Erythroblast (primary cell): Measurements from ENCODE around the gene RPS6KA3.
A peak's percentile ranks its signal among the peaks of the same experiment; 100 is the strongest.
"Not testable (repeated sequence)": the region's sequence is repeated elsewhere in the genome, so short reads cannot be mapped to it uniquely, and the experiment has no call there.

Source experiments
- DNase-seq, 2 experiments: peaks; one replicate each; lab custom pipeline; 2025; lab: John Stamatoyannopoulos, UW
- GATA1 ChIP-seq: IDR thresholded peaks from 2 replicates; pipeline ENCODE4 v1.6.1; 2011; ENCODE audit warnings: low read depth, mild to moderate bottlenecking, control low read depth, low read length, moderate library complexity
- POLR2A ChIP-seq: IDR thresholded peaks from 2 replicates; pipeline ENCODE4 v1.6.1; 2011; ENCODE audit warnings: mild to moderate bottlenecking, low read length

The RPS6KA3 gene

DNA sequence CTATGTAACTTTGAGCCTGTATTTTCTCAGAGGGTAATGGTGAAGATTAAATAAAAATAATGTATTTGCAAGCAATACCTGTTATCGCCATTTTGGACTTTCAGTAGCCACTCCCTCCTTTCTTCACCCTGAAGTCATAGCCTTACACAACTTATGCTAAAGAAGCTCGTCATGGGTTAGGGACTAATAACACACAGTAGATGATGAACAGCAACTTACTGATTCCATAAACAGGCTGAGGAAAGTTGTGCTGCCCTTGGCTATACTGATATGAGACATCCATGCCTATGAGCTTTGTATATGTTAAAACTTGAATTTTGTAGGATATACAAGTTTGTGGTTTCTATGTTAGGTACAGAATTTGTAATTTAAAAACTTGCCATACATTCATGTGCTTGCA lies 93.4 kb downstream of the RPS6KA3 start:
- no peak for TF ChIP-seq POLR2A
- TF ChIP-seq GATA1: no peak
- no peak for DNase-seq

DNA sequence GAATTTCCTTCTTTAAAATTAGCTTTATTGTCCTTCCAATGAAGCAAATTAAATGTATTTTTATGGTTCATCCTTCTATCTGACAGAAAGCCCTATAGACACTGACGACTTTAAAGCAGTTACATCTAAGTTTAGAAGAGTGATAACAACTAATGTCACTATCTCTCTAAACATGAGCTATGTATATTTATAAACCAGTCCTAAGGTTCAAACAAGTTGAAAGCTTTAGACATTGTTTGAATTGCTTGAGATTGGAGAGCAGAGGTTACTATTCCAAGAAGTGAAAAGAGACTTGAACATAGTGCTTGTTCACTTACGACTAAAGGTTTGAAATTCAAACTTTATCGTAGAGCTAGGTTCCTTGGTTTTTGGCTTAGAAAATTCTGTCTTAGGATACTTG lies 94.8 kb downstream of the RPS6KA3 start:
- TF ChIP-seq GATA1: no peak
- TF ChIP-seq POLR2A: no peak
- DNase-seq: no peak

DNA sequence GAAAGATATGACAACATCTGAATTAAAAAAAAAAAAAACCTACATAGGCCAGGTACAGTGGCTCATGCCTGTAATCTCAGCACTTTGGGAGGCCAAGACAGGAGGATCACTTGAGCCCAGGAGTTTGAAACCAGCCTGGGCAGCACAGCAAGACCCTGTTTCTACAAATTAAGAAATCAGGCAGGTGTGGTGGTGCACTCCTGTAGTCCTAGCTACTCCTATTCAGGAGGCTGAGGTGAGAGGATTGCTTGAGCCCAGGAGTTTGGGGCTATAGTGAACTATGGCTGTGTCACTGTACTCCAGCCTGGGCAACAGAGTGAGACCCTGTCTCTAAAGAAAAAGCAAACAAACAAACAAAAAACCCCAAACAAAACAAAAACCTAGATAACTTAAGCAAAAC lies 104.2 kb downstream of the RPS6KA3 start:
- not testable (repeated sequence) for DNase-seq

DNA sequence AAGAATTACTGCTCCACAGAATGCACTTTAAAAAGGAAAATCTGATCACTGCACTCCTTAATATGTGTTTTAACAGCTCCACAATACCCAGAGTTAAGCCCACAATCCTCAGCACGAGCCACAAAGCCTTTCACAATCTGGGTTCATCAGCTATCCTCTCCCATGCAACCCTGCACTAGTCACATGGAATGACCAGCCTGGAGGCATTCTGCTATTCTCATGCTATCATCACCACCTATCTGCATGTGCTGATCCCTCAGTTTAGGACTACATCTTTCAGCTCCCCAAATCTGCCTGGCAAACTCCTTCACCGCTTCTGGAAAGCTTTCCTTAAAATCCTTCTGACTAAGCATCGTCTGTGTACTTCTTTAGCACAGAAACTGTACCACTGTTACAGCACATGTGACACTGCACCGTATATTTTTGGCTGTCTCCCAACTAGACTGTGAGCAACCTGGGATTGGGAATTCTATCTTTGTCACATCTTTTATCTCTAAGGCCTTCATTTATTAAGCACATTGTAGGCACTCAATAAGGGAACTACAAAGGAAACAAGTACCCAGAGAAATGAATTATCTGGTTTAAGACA lies 106.8 kb downstream of the RPS6KA3 start:
- TF ChIP-seq GATA1: no peak
- no peak for TF ChIP-seq POLR2A
- DNase-seq: no peak

DNA sequence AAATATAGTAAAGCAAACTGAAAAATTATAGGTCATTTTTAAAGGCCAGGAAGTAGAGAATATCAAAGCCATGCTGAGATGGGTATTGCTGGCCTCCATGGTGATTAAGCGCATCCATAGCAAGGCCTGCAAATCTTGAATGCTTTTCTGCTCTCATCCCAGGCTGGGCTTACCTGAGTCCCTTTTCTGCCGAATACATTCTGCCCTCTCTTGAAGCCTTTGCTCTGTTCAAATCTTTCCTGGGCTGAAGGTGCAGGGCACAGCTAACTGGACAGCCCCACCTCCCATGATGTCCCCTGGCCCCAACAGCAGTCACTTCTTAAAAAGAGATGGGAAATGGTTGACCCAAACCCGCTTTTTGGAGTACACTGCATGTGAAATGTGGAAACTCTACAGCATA lies 115.0 kb downstream of the RPS6KA3 start:
- no peak for DNase-seq
- TF ChIP-seq GATA1: no peak
- no peak for TF ChIP-seq POLR2A

DNA sequence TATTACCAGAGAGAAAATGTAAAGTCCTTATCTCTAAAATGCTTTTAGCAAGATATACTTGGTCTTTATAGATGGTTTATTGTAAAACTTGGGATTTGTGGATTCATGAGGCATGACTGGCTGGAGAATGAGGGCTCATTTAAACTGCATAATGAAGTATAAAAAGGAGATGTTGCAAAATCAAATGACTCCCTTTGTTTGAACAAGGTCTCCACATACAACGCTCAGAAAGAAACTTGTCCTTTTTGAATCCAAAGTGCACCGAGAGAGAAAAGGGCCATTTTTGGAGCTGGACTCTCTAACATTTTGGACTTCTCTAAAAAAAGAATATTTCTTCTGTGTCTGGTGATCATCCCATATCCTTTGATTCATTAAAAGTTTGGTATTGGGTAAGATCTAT lies 117.4 kb downstream of the RPS6KA3 start:
- TF ChIP-seq GATA1: no peak
- TF ChIP-seq POLR2A: no peak
- no peak for DNase-seq

DNA sequence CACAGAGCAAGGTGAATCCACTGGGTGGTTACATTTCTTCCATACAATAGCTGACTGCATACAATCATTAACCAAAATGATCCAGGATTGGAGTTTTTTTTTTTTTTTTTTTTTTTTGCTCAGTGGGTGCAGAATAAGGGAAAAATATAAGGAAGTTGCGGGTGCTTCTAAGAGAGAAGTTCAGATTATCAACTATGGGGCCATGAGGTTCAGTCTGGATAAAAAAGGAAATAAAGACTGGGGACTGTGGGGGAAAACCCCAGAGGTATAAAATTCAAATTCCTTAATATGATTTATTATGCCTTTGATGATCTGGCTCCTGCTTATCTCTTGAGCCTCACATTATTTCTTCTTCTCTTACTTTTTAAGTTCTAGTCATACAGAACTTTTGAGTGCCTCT lies 119.1 kb downstream of the RPS6KA3 start:
- TF ChIP-seq POLR2A: no peak
- TF ChIP-seq GATA1: no peak
- DNase-seq: no peak

DNA sequence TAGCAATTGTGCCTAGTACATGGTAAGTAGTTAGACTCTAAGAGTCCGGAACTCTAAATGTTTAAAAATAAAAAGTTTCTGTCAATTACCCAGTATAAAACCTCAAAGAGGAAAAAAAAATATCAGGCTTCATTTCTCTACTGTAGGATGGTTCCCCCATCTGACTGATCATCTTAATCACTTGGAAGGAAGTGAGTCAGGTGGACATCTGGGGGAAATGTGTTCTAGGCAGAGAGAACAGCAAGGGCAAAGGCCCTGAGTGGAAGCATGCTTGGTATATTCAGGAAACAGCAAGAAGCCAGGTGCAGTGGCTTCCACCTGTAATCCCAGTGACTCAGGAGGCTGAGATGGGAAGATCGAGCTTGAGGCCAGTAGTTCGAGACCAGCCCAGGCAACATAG lies 122.2 kb downstream of the RPS6KA3 start:
- DNase-seq: no peak
- TF ChIP-seq GATA1 (no peak), POLR2A (no peak)

DNA sequence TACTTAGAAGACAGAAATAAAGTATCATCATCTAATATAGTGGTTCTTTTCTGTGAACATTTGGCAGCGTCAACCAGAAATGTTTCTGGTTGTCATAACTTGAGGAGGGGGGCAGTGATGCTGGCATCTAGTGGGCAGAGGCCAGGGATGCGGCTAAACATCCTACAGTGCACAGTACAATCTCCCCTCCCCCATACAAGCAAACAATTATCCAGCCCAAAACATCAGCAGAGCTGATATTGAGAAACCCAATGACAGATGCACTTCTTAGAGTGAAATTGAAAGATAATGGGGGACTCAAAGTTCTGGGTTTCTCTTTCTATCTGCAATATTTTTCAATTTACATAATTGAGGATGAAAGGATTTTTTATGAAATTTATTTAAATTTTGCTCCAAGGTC lies 123.1 kb downstream of the RPS6KA3 start:
- TF ChIP-seq POLR2A (no peak), GATA1 (no peak)
- DNase-seq: peak; percentile 21 to 30

DNA sequence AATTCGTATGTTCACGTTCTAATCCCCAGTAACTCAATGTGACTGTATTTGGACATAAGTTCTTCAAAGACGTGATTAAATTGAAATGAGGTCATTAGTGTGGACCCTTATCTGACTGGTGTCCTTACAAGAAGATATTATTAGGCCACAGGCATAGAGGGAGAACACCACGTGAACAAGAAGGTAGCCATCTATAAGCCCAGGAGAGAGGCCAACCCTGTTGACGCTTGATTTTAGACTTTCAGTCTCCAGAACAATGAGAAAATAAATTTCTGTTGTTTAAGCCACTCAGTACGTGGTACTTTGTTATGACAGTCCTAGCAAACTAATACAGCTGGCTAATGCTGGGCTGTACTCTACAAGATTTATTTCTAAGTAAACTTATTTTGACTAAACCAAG lies 123.6 kb downstream of the RPS6KA3 start:
- DNase-seq: peak; percentile 12 to 24
- TF ChIP-seq GATA1 (no peak), POLR2A (no peak)

DNA sequence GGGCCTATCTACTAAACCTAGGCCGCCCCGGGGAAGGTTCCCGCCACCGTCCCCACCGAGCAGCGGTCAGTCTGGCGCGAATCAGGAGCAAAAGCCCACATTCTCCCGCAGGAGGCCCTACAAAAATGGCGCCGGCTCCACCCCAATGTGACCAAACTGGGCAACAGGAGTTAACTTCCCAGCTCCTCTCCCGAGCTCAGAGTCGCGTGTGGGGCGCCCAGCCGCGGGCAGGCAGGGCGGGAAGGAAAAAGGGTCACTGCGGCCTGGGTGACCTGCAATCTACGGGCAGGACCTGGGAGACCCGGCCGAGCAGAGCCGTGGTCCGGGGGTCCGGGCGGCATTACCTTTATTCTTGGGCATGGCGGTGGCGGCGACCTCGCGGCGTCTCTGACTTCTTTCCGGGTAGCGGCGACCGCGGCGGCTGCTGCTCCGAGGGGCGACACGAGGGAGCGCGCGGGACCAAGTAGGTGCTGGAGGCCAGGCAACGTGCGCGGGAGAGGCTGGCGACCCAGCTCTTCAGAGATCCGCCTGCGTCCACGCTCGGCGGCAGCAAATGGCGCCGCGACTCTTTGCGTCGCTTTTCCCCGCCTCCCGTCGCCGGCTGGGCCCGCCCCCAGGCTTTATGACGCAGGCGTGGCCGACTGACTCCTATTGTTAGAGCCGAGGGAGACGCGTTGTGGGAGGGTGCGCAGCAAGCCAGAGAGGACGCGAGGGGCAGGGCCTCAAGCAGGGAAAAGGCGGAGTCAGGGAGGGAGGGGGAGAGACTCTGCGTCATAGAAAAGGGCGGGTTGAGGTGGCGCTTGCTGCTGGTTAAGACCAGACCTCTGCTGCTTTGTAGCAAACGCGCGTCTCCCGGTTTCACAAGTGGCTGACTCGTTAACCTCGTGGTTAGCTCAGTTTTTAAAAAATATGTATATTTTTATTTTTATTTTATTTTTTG lies 125.2 kb downstream of the RPS6KA3 start, which contains the start of gene EIF1AX:
TSS of gene EIF1AX (minus strand) at position 558 of the 940 bp plus-strand sequence. CDS start at position 360, 198 bp downstream.
- TF ChIP-seq POLR2A (peak; percentile 84), GATA1 (no peak)
- peak; percentile 97 for DNase-seq

DNA sequence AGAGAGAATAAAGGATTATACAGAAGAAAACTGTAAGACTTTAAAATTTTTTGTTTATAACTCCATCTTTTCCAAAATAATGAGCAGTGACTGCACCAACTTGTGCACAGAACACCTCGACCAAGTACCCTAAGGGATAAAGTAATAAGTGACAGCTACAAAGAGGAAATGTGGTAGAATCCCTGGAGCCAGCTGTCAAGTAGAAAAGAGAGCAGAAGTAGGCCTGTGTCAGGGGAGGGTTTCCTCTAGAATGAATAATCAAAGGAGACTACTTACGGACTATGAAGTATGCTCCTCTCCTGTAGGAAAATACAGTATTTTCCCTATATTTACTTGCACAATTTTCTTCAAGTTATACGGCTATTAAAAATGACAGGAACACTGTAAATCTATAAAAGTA lies 126.3 kb downstream of the RPS6KA3 start:
- TF ChIP-seq GATA1: no peak
- no peak for TF ChIP-seq POLR2A
- DNase-seq: peak in 1 of 2 experiments; percentile 24

DNA sequence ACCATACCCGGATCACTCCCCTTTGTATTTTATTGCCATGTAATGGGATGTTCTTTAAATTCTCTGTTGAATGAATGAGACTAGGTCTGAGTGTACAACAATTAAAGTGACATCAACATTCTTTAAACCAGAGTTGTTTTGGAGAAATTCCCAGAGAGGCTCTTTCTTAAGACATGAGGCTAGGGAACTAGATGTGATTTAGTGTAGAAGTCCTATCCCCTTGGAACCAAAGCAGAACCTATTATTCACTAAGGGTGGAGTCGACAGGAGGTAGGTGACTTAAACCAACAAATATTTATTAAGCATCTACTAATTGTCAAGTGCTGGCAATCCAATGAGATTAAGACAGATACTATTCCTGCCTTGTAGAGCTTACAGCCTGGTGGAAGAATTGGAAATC lies 126.7 kb downstream of the RPS6KA3 start:
- TF ChIP-seq GATA1: no peak
- no peak for TF ChIP-seq POLR2A
- DNase-seq: peak in 1 of 2 experiments; percentile 23

DNA sequence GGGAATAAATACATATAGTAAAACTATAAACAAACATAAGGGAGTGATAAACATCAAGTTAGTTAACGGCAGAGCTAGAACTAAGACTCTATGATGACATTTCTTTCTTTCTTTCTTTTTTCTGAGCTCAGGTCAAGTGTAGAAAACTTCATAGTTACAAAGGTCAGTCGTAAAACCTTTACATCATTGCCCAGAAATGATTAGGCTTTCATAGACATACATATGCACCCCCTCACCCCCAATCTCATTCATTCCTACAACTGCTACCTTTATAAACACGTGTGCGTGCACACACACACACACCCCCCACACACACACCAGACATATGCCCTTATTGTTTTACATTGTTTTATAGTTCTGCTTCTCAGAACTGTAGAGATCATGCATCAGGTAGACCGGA lies 130.8 kb downstream of the RPS6KA3 start:
- DNase-seq: no peak
- TF ChIP-seq POLR2A (no peak), GATA1 (no peak)

DNA sequence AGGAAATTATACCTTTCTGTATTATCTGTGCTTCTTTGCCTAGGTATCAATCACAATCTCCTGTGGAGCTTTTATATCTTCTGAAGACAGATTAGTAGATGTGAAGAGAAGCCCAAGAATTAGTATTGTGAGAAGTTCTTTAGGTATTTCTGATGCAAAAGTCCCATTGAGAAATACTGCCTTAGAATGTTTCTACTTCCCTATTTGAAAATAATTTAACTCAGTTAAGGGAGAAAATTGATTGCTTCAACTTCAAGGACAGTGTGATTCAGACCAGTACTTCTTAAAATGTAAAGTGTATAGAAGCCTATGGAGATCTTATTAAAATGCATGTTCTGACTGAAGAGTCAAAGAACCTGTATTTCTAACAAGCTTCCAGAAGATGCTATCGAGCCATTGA lies 134.0 kb downstream of the RPS6KA3 start:
- no peak for TF ChIP-seq GATA1
- TF ChIP-seq POLR2A: no peak
- no peak for DNase-seq
